NCI-H2227 treated with DMSO at 0.1 percent for 48 hours (cell line): ENCODE results near the gene CYP4A22.
"Not testable (repeated sequence)": the region's sequence is repeated elsewhere in the genome, so short reads cannot be mapped to it uniquely, and the experiment has no call there.

Source experiments
- DNase-seq: peaks from one replicate; lab custom pipeline; 2025; lab: John Stamatoyannopoulos, UW

Gene CYP4A22, protein sequence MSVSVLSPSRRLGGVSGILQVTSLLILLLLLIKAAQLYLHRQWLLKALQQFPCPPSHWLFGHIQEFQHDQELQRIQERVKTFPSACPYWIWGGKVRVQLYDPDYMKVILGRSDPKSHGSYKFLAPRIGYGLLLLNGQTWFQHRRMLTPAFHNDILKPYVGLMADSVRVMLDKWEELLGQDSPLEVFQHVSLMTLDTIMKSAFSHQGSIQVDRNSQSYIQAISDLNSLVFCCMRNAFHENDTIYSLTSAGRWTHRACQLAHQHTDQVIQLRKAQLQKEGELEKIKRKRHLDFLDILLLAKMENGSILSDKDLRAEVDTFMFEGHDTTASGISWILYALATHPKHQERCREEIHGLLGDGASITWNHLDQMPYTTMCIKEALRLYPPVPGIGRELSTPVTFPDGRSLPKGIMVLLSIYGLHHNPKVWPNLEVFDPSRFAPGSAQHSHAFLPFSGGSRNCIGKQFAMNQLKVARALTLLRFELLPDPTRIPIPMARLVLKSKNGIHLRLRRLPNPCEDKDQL

DNA sequence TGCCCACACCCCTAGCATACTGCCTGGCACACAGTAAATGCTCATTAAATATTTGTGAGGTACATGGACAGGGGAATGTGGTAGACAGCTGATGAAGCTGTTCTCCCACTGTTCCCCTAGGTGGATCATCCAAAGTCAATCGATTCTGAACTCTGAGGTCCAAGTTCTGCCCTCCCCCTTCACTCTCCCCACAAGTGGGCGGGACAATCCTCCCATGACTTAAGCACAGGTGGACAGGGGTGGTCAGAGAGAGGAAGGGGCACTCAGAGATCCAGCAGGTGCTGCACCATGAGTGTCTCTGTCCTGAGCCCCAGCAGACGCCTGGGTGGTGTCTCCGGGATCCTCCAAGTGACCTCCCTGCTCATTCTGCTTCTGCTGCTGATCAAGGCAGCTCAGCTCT, at the start of gene CYP4A22:
Gene CYP4A22, plus strand, starts transcription at position 244 of the 400 bp plus-strand sequence. Its CDS starts 45 bp downstream, at position 289.
- no peak for DNase-seq

DNA sequence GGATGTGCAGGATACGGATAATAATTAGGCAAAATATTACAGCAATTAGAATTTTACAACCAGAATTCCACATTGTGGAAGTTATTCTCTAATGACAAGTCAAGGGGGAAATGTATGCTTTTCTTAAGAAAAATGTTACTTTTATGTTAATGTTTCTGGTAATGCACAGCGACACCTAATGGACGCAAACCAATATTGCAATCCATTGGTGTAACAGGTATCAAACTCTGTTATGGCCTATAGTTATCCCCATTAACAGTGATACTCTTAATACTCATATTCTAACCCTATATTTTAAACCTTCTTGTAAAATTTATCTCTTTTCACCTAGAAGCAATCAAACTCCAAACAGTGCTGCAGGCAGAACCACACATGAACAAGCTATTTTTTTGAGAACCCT, 47.9 kb upstream of the CYP4A22 start:
- DNase-seq = peak; percentile 9

DNA sequence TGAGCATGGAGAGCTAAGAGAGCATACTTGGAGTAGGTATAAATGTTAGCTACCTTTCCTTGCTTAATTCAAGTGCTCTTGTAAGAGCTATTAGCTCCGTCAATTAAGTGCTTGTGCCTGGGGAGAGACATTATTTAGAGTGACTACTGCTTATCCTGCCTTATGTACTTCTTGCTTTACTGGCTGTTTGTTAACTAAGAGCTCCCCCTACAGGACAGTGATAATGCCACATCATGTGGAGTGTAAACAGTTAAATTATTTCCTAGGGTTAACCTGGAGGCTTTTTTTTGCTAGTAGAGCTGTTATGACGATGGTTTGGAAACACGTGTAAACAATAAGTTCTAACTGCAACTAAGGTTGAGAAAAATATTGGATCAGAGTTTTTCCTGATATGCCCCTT, 45.8 kb upstream of the CYP4A22 start:
- DNase-seq = not testable (repeated sequence)

DNA sequence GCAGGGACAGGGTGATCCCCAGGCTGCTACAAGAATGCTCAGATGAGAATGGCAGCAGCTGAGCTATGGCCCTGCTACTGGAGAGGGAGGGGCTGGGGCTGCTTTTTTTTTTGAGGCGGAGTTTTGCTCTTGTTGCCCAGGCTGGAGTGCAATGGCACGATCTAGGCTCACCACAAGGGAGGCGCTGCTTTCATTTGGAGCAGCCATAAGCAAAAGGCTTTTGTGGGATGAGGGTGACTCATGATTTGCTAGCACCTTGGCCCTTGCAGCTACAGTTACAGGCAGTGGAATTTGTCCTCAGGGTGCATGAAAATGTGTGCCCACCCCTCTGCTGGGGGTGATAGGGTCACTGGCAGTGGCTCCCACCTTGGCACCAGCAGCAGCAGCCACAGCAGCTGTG, 32.4 kb upstream of the CYP4A22 start:
- DNase-seq = no peak

DNA sequence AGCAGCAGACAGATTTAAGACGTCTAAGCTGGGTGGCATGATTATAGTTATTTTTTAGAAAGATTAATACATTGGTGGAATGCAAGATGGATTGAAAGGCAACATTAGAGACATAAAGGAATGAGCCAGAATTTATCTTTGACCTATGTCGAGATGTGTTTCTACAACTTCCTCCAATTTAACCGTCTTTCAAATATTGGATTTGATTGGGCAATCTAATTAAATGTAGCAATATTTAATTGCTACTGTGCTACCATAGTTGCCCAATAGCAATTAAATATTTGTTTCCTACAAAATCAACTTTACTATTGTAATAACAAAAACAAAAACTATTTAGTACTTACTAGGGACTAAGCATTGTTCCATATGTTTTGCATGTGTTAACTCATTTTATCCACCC, 30.4 kb upstream of the CYP4A22 start:
- DNase-seq = no peak

DNA sequence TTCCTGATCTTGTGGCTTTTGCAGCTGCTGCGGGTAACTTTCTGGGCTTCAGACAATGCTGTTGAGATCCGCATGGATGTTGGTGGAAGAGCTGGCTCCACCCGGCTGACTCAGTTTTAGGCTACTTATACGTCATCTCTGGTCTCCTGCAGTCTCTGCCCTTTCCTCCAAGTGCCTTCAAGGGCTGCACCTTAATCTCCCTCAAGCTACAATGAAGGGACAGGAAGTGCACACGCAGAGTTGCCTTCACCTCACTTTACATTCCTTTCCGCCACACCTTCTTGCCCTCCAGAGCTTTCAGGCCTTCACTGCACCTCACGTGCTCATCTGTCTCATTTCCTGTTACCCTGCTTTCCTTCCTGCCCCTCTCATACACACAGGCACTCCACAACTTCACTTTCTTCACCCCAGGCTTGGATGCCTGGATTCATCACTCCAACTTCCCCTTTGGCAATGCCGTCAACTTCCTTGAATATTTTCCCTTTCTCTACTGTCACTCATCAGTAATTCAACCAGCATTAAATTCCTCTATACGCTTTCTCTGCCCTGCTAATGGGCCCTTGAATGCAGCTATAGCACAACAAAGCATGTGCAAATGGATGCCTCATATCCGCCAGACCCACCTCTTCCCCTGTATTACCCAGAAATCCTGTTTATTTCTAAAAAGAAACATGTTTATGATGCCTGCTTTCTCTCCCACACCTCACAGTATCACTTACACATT, 29.2 kb upstream of the CYP4A22 start:
- not testable (repeated sequence) for DNase-seq

DNA sequence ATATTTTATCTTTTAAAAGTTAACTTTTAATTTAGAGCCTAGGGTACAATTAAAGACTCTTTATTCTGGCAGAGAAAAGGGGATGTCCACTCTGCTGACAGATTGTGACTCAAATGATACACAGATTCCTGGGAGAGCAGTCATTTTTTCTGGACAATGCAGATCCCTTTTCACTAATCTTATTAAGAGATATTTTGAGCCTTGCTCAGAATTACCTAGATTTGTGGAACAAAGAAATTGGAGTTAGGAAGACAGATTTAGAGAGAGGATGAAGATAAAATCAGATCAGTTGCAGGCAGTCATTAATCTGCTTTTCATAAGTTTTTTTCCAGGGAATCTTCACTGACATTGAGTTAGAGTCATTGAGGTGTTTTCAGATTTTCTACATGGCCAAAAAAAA, 27.8 kb upstream of the CYP4A22 start:
- not testable (repeated sequence) for DNase-seq

DNA sequence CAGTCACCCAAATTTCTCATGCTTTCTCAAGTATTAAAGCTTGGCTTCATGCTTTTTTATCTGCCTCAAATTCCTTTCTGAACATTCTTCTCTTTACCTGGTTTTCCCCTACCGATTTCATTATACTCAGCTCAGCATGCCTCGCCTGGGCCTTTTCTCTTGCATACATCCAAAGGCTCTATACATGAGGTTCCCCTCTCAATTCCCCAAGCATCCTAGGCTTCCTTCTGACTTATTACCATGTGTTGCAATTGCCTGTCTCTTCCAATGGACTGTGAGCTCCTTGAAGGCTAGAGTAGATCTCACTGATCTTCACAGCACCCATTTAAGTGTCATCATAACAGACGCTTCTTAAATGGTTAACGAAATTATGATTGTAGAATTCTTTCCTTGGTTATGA, 24.1 kb upstream of the CYP4A22 start:
- no peak for DNase-seq

DNA sequence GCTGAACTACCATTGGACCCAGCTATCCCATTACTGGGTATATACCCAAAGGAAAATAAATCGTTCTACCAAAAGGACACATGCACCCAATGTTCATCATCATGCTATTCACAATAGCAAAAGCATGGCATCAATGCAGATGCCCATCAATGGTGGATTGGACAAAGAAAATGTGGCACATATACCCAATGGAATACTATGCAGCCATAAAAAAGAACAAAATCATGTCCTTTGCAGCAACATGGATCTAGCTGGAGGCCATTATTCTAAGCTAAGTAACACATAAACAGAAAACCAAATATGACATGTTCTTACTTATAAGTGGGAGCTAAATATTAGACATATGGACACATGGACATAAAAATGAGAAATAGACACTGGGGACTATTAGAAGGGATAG, 16.2 kb upstream of the CYP4A22 start:
- not testable (repeated sequence) for DNase-seq

DNA sequence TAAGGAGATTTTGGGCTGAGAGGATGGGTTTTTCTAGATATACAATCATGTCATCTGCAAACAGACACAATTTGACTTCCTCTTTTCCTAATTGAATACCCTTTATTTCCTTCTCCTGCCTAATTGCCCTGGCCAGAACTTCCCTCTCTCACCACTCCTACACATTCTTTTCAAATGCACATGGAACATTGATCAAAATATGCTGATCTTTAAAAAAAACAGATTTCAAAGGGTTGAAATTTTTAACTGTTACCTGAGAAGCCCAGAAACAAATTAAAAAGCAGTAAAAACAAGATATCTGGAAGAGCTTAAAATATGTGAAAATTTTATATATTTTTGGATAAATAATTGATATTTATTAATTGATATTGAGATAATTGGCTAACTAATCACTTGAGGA, 12.4 kb upstream of the CYP4A22 start:
- not testable (repeated sequence) for DNase-seq

DNA sequence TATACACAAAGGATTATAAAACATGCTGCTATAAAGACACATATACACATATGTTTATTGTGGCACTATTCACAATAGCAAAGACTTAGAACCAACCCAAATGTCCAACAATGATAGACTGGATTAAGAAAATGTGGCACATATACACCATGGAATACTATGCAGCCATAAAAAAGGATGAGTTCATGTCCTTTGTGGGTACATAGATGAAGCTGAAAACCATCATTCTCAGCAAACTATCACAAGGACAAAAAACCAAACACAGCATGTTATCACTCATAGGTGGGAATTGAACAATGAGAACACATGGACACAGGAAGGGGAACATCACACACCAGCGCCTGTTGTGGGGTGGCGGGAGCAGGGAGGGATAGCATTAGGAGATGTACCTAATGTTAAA, 10.2 kb upstream of the CYP4A22 start:
- not testable (repeated sequence) for DNase-seq

DNA sequence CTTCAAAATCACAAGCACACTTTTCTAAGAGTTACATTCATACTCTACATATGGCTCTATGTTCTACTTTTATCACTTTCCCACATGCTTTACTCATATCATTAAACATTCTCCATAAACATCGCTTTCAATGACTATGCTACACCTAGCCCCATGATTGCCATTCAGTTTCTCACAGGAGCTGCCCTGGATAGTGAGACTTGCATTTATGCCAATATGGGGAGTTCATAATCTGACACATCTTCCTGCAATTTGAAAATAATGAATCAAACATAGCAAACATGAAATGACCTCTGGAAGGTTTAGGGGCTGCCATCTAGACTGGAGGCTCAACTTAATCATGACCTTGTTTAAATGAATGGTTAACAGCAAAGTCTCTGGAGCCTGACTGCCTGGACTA, 9.0 kb upstream of the CYP4A22 start:
- no peak for DNase-seq

DNA sequence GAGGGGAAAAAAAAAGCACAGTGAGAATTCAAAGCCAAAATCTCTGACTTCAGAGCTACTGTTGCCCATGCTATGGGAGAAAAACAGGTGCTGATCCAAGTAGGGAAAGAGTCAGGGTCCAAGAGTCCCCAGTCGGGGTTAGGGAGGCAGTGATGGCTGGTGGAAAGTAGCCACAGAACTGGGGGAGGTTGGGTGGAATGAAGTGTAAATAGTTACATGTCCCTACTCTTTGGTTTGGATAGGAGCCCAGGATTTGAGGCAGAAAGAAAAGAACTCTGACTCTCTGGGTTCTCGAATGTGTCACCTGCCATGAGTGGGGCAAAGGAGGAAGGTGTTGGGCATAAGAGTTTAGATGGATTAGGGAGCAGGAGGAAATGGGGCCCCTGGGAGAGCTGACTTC, 8.4 kb upstream of the CYP4A22 start:
- DNase-seq = not testable (repeated sequence)

DNA sequence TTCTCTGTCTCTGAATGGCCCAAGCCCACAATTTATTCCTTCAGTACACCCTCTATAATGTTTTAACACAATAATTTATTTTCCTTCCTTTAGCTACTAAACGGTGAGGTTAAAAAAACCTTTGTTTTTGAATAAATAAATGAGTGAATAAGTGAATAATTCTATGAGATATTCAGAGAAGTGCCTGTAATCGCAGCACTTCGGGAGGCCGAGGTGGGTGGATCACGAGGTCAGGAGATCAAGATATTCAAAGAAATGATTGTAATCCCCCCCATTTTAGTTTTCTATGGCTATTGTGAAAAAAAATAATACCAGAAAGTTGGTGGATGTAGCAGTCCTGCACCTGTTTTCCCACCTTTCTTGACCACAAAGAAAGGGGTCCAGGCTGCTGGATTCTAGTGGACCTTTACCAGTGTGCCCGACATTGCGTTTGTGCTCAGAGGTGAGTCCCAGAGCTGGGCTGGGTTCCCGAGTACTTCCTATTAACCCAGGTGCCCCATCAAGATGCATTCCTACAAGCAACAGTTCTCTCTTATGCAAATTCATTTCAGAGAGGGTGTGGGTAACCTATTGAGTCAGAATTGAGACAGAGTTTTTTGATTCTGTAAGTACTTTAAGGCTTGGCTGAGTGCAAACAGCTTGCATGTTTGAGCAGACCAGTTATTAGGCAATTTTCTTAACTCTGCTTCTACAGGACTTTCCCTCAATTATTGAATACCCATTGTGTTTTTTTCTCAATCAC, 7.6 kb upstream of the CYP4A22 start:
- DNase-seq = peak; percentile 0

DNA sequence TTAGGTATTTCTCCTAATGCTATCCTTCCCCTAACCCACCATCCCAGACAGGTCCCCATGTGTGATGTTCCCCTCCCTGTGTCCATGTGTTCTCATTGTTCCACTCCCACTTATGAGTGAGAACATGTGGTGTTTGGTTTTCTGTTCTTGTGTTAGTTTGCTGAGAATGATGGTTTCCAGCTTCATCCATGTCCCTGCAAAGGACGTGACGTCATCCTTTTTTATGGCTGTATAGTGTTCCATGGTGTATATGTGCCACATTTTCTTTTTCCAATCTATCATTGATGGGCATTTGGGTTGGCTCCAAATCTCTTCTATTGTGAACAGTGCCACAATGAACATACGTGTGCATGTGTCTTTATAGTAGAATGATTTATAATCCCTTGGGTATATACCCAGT, 4.6 kb upstream of the CYP4A22 start:
- not testable (repeated sequence) for DNase-seq

DNA sequence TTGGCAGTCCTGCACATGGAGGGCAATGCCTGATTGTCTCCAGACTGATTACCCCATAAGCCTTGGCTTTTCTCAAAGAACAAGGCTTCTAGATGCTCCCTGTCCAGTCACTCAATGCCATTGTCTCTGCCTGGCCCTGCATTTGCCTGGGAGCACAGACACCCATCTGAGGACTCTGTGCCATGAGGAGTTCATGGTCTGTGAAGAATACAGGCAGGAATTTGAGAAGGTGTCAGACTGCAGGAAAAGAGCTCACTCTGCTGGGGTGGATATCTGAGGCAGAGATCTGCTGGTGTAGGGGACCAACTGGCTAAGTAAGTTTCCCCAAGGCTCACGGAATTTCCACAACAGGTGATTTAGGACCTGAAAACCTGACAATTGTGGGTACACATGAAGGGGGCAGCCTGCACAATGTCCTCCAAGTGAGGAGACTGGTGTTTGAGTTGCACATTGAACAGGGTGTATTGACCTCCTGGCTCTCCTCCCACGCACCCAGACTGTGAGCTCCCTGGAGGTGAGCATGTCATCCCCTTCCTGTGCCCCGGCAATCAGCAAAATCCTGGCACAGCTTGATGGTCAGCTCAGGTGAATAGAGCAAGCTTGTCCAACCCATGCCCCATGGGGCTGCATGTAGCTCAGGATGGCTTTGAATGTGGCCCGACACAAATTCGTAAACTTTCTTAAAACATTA, 829 bp downstream of the CYP4A22 start:
- no peak for DNase-seq

DNA sequence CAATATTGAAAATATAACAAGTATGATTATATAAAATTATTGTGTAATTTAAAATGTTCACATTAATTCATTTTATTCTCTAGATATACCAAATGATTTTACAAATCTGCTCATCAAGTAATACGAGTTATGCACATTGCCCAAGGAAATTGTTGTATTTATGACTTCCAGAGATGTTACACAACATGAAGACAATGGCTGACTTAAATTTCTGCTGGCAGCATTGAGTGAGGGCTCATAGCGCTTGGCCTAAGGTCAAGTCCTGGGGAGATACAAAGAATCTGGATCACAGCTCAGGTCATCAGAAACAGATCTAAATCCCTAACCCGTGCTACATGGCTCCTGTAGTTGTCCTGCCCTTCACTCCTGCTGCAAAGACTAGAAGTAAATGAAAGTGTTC, 3.1 kb downstream of the CYP4A22 start:
- not testable (repeated sequence) for DNase-seq

DNA sequence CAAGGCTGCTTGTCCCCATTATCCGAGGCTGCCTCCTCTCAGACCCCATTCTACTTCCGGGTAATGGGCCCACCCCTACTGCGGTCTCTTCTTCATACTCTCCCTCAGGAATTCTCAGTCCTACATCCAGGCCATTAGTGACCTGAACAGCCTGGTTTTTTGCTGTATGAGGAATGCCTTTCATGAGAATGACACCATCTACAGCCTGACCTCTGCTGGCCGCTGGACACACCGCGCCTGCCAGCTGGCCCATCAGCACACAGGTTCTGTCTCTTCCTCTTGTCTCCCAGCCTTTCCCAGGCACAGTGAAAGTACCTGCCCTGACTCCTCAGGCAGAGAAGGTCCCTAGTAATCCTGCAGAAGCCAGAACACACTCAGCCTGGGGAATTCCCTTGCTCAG, 6.4 kb downstream of the CYP4A22 start:
- DNase-seq = not testable (repeated sequence)

DNA sequence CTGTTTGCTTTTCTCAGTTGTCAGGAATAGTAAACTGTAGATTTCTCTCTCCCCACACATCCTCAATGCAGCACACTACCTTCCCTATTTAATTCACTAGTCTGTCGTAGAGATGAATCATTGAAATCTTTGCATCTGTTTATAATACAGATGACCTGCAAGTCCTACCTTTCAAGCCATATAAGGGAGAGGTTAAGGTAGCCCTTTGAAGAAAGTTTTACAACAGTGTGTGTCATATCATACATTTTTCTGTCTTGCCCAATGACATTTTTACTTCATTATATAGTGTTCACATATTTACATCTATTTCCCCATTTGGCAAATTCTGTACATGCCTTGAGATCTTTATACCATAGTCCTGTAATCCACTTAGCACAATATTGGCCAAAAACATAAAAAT, 9.3 kb downstream of the CYP4A22 start:
- not testable (repeated sequence) for DNase-seq

DNA sequence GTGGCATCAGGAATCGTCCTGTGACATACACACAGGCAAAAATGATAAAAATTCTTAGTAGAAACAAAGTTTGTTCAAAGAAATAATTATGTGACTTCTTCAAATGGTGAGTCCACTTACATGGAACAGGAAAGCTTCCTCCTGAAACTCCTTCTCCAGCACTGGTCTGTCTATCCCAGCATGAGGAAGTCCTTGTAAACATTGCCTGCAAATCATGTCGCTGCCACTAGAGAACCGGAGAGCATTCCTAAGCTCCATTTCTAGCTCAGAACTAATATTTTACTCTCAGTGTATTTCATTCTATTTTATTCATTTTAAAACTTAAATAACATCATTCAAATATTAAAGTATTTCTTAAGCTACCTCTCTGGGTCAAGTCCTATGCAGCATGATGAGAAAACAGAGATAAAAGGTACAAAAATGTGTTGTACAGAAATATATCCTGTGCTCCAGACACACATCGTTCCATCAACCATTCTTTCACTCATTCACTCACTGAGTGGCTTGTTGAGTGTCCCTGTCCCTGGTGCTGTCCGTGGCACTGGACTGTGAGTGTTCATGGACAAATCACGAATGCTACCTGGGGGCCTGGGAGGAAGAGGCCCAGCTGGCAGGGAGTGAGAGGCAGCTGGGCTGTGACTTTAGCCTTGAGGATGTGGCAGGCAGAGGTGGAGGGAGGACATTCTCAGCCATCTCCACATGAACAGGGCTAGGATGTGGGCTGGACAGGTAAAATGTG, 10.0 kb downstream of the CYP4A22 start:
- no peak for DNase-seq

DNA sequence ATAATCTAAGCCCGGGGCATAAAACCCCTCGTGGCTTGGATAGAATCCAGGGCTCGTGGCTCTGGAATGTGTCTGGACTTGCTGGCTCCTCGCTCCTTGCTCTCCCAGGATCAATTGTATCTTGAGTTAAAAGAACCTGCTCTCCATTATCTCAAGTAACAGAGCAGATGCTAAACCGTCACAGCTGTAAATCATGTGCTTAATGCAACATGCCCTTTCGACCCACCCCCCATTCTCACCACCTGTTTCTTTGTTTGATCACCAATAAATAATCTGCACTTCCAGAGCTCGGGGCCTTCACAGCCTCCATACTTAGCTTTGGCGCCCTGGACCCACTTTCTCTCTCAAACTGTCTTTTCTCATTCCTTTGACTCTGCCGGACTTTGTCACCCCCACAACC, 11.9 kb downstream of the CYP4A22 start:
- peak; percentile 1 for DNase-seq
